Astrocyte of the cerebellum (primary cell): ENCODE results near the gene MLYCD.

ENCODE experiments used
- DNase-seq: peaks from one replicate; pipeline ENCODE4 v3.0.0-alpha.2; 2011; ENCODE audit warnings: low read depth
- H3K4me3 ChIP-seq: 2 replicates; pipeline ENCODE4 v1.5.1; 2011; ENCODE audit warnings: mild to moderate bottlenecking, low read depth, low read length, moderate library complexity
- CTCF ChIP-seq: IDR thresholded peaks from 2 replicates; pipeline ENCODE4 v1.5.1; 2012; ENCODE audit warnings: low read length, low read depth, moderate library complexity, mild to moderate bottlenecking; ENCODE audit errors: missing control alignments
- in situ Hi-C: cut with HindIII; loops from 2 replicates; pipeline ENCODE4 v1.10.0; 2017; ENCODE audit warnings: low sequenced_read_pairs

MLYCD gene

GRCh38 chr16:83972256-83973008, 73.5 kb downstream of the MLYCD start:
- no peak overlapping the region for H3K4me3 ChIP-seq
- no peak for DNase-seq
- in situ Hi-C loops = no loop called here
- TF ChIP-seq CTCF = no peak

GRCh38 chr16:83973077-83973476, 74.2 kb downstream of the MLYCD start:
- TF ChIP-seq CTCF = no peak
- H3K4me3 ChIP-seq = no peak overlapping the region
- in situ Hi-C loops = no loop called here
- no peak for DNase-seq

GRCh38 chr16:83973581-83974385, 74.9 kb downstream of the MLYCD start:
- in situ Hi-C loops = no loop called here
- TF ChIP-seq CTCF = no peak
- H3K4me3 ChIP-seq = no peak overlapping the region
- no peak for DNase-seq

GRCh38 chr16:83974475-83974874, 75.6 kb downstream of the MLYCD start:
- no peak for DNase-seq
- H3K4me3 ChIP-seq = no peak overlapping the region
- no peak for TF ChIP-seq CTCF
- in situ Hi-C loops = no loop called here

GRCh38 chr16:83975590-83976260, 76.8 kb downstream of the MLYCD start:
- no peak for TF ChIP-seq CTCF
- in situ Hi-C loops = no loop called here

More at GRCh38 chr16:83975590-83976260, 76.8 kb downstream of the MLYCD start:
- H3K4me3 ChIP-seq = no peak overlapping the region
- no peak for DNase-seq
